H7 (cell line): ENCODE results near the gene SYK. TPM values are rescaled to one million over a fixed set of nuclear protein-coding genes. Genes with fewer than 3 reads are reported as not detected.
"Not testable (repeated sequence)": the region's sequence is repeated elsewhere in the genome, so short reads cannot be mapped to it uniquely, and the experiment has no call there.

Experiments used
- DNase-seq: peaks from one replicate; pipeline ENCODE4 v3.0.0; 2012
- H3K27me3 ChIP-seq: 2 replicates; pipeline ENCODE4 v1.6.0; 2011; ENCODE audit warnings: mild to moderate bottlenecking, low read length; ENCODE audit not compliant: control insufficient read depth, insufficient read depth
- H3K36me3 ChIP-seq: replicated peaks from 2 replicates; pipeline ENCODE4 v1.5.1; 2011; ENCODE audit warnings: low read length; ENCODE audit not compliant: control insufficient read depth, insufficient read depth
- H3K4me3 ChIP-seq: 2 replicates; pipeline ENCODE4 v1.5.1; 2011; ENCODE audit warnings: low read depth, mild to moderate bottlenecking, control low read depth, low read length, moderate library complexity; ENCODE audit not compliant: insufficient read depth
- total RNA-seq: library from RNA; depleted of rRNA; stranded (reverse); fragments of >200 nt; shearing (Covaris generic); gene quantifications from 2 replicates; pipeline ENCODE4 v1.2.3, GENCODE V29; 2014; rRNA removed

SYK gene
- total RNA-seq = 0.38 and 2.7 TPM in 2 replicates

DNA sequence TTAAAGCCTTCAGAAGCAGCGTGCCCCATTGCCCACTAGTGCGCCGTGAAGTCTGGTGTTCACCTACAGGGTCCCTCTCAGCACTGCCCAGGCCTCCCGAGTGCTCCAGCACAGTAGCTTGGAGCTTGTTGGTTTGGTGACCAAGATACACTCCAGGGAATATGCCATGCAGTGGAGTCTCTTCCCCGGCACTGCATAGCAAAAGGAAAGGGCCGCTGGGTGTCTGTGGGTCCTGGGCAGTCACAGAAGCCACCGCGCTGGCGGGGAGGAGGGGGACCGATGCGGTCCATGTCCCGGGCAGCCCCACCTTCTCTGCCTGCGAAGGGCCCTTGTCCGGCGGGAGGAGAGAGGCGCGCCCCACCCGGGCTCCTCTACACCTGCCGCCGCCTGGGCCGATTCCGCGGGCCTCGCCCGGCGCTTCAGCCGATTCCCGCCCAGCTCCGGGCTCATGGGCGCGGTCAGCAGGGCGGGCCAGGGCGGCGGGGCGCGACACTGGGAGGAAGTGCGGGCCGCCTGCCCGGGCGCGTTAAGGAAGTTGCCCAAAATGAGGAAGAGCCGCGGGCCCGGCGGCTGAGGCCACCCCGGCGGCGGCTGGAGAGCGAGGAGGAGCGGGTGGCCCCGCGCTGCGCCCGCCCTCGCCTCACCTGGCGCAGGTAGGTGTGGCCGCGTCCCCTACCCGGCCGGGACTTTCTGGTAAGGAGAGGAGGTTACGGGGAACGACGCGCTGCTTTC is at the start of gene SYK:
Gene SYK, plus strand, starts transcription at position 579 of the 732 bp plus-strand sequence. CDS start 42,080 bp downstream, outside the sequence.
- peak; percentile 85 for DNase-seq
- H3K27me3 ChIP-seq = peaks cover 32% of the 10 kb centered on the region
- H3K36me3 ChIP-seq = no peaks in the 10 kb centered on the region
- H3K4me3 ChIP-seq = peak within 1 kb of the TSS; percentile 57

DNA sequence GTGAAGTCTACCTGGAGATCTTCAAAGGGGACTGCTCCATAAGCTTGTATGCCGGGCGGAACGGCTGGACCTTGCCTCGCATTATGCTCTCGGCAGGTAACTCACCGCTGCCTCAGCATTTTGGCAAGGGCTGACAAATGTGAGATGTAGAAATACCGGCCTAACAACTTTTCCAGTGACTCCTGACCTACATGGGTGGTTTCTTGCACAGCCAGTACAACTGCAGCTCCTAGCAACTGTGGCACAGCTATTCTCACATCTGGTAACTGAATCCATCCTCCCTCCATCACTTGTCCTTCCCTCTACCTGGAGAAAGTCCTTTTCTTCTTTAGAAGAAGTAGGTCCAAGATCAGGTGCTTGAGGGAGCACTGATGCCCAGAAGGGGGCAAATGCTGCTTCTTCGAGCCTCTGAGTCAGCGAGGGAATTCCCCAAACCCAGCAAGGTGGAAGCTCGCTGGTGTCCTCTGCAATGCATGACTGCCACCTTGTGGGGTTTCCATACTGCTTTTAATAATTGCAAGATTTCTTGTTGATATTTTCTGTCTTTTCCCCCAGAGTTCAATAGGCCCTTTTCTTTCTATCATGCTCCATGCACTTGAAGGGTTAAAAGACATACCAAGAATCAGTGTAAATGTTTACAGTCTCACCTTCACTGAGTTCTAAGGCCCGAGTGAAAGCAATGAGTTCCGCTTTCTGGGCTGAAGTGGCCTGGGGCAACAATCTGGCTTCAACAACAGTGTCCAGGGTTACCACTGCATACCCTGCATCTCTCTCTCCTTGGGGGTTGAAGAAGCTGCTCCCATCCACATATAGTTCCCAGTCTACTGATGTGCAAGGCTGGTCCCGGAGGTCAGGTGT is 45.9 kb upstream of the SYK start:
- not testable (repeated sequence) for H3K4me3 ChIP-seq, H3K36me3 ChIP-seq, DNase-seq, H3K27me3 ChIP-seq

DNA sequence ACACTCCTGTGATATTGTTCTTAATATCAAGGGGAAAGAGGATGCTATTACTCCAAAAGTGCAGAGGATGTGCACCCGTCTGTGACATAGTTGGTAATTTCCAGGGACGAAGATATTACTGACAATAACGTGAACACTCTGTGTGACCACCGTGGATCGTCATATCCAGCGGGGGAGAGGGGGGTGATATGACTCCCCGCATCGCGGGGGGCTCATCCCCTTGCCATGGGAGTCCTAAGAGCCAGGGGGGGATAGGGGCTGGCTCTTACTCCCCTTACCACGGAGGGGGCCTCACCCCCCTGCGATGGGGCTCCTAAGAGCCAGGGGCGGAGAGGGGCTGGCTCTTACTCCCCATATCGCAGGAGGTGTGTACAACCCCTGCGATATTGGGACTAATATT is 41.0 kb upstream of the SYK start:
- H3K27me3 ChIP-seq, DNase-seq, H3K36me3 ChIP-seq, H3K4me3 ChIP-seq: not testable (repeated sequence)

DNA sequence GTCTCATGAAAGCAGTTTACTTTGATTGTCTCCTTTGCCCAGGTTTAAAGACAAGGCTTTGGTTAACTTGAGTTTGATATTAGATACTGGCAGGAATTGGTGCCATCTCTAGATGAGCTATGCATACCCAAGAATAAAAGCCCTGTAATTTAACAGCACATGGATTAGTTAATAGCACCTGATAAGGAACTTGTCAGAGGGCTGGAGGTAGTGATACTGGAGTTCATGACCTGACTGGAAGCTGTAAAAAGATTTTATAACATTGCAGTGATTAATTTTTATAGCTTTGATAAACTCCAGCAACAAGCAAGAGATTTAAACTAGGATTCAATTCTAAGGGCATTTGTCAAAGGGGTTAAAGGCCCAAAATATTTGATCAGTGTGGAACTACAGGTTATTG is 34.9 kb upstream of the SYK start:
- DNase-seq = no peak
- Histone ChIP-seq H3K27me3 (no peaks in the 10 kb centered on the region), H3K4me3 (no peak overlapping the region), H3K36me3 (no peaks in the 10 kb centered on the region)

DNA sequence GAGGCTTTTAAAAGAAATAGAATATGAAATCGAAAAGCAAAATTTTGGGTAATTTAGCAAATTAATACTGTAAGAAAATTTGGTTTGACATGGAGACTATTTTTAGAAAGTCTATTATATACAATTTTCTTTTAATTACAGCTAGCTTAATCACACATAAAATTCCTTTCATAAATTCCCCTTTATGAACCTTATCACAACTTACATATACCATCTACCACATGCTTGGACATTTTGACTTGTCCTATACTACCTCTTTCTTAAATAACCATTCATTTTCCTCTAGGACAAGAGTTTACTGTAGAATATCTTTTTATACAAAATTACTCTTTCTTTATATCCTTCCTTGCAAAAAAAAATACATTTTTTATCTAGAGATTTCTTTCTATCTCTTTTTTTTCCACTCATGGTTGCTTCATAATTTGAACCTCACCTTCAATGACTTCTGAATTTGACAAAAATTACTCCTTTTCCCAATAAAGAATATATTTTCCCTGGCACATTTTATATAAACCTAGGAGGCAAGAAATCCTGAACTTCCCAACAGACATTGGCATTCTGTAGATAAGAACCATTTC is 34.0 kb upstream of the SYK start:
- H3K27me3 ChIP-seq = no peaks in the 10 kb centered on the region
- DNase-seq = no peak
- H3K4me3 ChIP-seq = no peak overlapping the region
- no peaks in the 10 kb centered on the region for H3K36me3 ChIP-seq

DNA sequence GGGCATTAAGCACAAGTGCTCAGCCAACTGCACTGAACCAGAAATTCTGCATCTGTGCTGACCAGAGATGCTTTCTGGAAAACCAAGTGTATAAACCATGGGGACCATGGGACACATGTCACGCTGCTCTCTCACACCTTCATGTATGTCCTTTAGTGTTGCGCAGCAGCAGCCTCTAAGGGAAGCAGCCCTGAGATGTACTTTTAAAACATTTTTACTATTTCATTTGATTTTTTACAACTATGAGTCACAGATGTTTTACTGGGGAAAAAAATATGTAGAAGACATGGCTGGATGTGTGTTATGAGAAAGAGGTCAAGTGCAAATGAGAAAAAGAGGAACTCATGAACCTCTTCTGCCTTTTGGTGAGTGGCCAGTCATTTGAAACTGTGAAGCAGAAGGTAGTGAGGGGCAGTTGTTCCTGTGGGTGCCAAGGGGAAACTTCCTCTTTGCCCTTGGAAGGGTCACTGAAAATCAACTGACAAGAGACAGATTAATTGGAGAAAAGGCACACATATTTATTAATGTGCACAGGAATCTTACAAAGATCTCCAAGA is 31.4 kb upstream of the SYK start:
- no peaks in the 10 kb centered on the region for H3K36me3 ChIP-seq
- DNase-seq = no peak
- H3K4me3 ChIP-seq = no peak overlapping the region
- no peaks in the 10 kb centered on the region for H3K27me3 ChIP-seq

DNA sequence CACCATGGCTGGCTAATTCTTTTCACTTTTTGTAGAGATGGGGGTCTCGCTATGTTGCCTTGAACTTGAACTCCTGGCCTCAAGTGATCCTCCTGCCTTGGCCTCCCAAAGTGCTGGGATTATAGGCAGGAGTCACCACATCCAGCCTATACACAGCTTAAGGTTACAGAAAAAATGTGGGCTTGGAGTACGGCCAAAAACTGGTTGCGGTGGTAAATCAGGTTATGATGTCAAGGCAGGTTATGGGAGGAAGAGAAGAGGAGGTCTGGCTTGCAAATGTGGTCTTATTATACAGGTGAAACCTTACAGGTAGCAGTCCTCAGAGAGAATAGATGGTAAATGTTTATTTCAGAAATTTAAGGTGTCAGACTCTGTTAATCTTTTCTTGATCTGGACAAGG is 30.7 kb upstream of the SYK start:
- Histone ChIP-seq H3K27me3 (no peaks in the 10 kb centered on the region), H3K4me3 (no peak overlapping the region), H3K36me3 (no peaks in the 10 kb centered on the region)
- no peak for DNase-seq

DNA sequence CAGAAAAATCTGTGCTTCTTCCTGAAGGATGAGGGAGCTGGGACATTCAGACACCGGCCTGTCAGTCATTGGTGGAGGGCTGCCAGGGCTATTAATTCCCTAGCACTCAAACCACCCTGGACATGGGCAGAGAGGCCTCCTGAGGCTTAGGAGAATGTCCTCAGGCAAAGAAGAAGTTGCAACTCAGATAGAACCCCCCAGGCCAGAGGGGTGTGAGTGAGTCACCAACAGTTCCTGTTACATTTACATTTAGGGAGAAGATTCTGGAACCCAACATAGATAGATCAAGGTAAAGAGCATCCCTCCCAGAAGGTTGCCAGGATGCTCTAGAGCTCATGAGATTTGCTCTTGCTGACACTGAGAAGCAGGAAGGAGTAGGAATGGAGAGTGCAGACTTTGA is 29.2 kb upstream of the SYK start:
- no peak for DNase-seq
- no peaks in the 10 kb centered on the region for H3K36me3 ChIP-seq
- no peaks in the 10 kb centered on the region for H3K27me3 ChIP-seq
- no peak overlapping the region for H3K4me3 ChIP-seq

DNA sequence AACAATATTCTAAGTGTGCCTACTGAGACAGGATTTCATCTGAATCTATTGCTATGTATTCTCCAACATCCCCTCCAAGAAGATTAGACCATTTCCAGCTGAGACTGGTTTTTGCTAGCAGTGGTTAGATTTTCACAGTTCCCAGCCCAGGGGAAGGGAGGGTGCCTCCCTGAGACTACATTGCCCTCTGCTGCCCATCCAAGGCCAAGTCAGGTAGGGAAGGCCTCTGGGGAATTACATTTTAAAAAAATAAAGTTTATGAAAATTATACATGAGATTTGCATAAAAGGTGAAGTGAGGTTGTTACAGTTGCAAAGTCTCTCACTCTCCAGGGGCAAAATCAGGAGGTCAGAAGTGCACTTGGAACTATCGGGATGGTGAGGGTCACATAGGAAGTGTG is 28.0 kb upstream of the SYK start:
- H3K4me3 ChIP-seq = no peak overlapping the region
- no peaks in the 10 kb centered on the region for H3K27me3 ChIP-seq
- H3K36me3 ChIP-seq = no peaks in the 10 kb centered on the region
- DNase-seq = peak; percentile 41

DNA sequence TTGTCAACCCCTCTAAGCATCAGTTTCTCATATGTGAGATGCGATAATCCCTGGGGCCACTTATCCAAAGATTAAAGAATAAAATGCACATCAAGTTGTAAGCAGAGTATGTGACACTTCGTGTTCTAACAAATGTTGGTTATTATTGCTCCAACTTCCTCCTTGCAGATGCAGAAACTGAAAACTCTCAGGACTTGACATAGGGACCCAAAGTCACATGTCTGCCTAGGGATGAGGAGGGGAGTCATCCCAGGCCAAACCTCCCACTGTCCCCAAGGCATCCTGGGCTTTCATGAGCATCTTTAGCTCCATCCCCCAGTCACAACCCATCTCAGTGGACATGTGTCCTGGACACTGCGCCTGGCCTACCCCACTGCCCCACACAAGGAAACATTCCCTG is 27.5 kb upstream of the SYK start:
- no peaks in the 10 kb centered on the region for H3K36me3 ChIP-seq
- DNase-seq = no peak

DNA sequence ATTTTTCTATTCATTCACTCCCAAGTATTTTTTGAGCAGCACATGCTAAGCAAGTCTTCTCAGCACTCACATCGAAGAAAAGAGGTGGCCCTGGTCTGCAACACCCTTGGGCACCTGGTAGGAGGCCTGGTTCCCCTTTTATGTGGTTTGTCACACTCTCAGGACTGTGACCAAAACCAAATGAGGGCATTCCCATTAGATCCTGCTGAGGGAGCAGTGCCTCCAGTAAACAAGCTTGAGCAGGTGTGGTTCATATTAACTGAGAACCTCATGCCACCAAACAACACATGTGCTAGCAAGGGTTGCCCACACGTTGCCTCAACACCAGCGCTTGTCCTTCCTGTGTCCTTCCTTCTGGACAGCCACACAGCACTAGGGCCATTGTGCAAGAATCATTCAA is 26.9 kb upstream of the SYK start:
- DNase-seq = no peak
- H3K36me3 ChIP-seq = no peaks in the 10 kb centered on the region

More for the DNA sequence above, 27.5 kb upstream of the SYK start:
- Histone ChIP-seq H3K27me3 (no peaks in the 10 kb centered on the region), H3K4me3 (no peak overlapping the region)

DNA sequence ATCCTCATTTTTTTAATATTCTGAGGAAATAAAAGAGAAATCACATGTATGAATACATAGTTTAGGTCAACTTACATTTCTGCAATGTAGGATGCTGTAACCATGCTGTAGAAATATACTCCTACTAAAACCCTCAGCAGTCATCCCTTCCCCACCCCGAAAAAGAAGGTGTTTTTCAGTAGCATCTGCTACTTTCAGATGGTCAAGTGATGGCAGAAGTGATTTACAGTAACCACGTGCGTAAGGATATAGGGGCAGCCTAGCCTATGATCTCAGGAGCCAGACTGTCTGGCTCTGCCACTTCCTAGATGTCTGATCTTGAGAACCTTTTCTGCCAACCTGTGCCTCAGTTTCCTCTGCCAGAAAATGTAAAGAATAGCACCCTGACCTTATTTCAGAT is 26.0 kb upstream of the SYK start:
- no peaks in the 10 kb centered on the region for H3K27me3 ChIP-seq
- no peak for DNase-seq
- H3K4me3 ChIP-seq = no peak overlapping the region
- H3K36me3 ChIP-seq = no peaks in the 10 kb centered on the region

More for the DNA sequence above, 26.9 kb upstream of the SYK start:
- Histone ChIP-seq H3K4me3 (no peak overlapping the region), H3K27me3 (no peaks in the 10 kb centered on the region)

DNA sequence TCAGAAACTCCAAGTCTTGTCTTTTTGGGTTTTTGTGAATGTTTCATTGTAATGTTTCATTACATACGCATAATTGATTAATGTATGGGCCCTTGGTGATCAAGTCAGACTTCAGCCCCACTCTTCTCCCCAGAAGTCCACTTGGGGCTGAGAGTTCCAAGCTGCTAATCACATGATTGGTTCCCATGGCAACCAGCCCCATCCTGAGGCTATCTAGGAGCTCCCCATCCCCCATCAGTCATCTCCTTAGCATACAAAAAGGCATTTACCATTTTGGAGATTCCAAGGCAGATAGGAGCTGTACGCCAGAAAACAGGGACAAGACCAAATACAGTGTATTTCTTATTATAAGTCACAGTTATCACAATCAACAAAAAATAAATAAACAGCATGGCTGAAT is 22.9 kb upstream of the SYK start:
- H3K4me3 ChIP-seq = no peak overlapping the region
- H3K36me3 ChIP-seq = no peaks in the 10 kb centered on the region
- no peak for DNase-seq
- H3K27me3 ChIP-seq = no peaks in the 10 kb centered on the region

DNA sequence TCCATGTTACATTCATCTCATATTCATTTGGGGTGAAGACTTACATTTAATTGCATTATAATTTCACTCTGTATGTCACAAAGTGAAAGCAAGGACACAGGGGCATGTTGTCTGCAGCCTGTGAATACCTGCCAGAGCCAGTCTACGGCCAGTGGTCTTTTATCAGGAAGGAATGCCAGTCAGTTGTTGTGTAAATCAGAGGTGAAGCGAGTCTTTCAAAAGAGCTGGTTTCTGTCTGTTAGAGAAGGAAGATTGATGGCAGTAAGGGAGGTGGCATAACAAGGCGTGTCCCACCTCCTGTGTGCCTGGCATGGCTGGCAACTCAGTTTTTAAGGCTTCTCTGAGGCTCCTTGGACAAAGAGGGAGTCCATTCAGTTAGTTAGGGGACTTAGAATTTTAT is 18.1 kb upstream of the SYK start:
- Histone ChIP-seq H3K4me3 (no peak overlapping the region), H3K27me3 (no peaks in the 10 kb centered on the region), H3K36me3 (no peaks in the 10 kb centered on the region)
- DNase-seq = peak; percentile 31
